Measurements from ENCODE around the gene SLC10A7. TPM values are rescaled to one million over a fixed set of nuclear protein-coding genes. Genes with fewer than 3 reads are reported as not detected.
A peak's percentile ranks its signal among the peaks of the same experiment; 100 is the strongest.

Gene SLC10A7
- total RNA-seq, 1 experiment from 2014 or later = 3.9 TPM

DNA sequence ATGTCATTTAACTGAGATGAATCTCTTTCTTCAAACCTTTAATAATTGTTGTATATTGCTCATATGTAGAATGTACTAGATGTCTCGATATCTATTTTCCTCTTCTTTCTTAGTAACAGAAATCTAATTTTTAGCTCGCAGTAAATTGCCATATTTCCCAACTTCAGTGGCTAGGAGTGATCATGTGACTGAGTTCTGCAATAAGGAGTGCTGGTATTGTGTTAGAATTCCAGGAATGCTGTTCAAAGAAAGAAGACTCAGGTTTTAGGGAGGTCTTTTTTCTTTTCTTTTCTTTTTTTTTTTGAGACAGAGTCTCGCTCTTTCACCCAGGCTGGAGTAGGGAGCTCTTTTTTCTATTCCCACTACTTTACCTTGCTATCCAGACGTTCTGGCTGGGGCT, 81.7 kb downstream of the SLC10A7 start:
- Histone ChIP-seq H2BK15ac (ENCODE audit: low read depth, low read length) (no peak overlapping the region), H3K18ac (ENCODE audit: insufficient read length, low read depth, low read length) (no peak overlapping the region), H2BK20ac (ENCODE audit: low read depth, low read length, poor library complexity, severe bottlenecking) (no peak overlapping the region), H3K23ac (ENCODE audit: insufficient read length, low read depth, low read length) (no peak overlapping the region), H2AFZ (ENCODE audit: low read length) (no peak overlapping the region), H3K79me1 (ENCODE audit: insufficient read depth, low read depth, low read length, poor library complexity, severe bottlenecking) (no peaks in the 10 kb centered on the region), H4K8ac (replicated peaks; ENCODE audit: insufficient read length, low read depth, low read length) (no peak overlapping the region), H3K23me2 (ENCODE audit: insufficient read length, low read depth, low read length, poor library complexity, severe bottlenecking) (no peaks in the 10 kb centered on the region), H3K9me3 (ENCODE audit: control insufficient read depth, low read depth, low read length) (no peaks in the 10 kb centered on the region), H3K9ac (ENCODE audit: extremely low read depth, insufficient read length, low read length) (no peak overlapping the region), H3K4me2 (ENCODE audit: insufficient read depth, insufficient read length, low read length) (no peak overlapping the region), H3K27ac (ENCODE audit: insufficient read length, low read depth, low read length) (no peak overlapping the region), H3K4me1 (ENCODE audit: insufficient read depth, low read length) (no peaks in the 10 kb centered on the region; the same call in 1 of the 2 replicates), H3K79me2 (ENCODE audit: insufficient read depth, low read length) (no peaks in the 10 kb centered on the region), H4K20me1 (ENCODE audit: control insufficient read depth, insufficient read depth, insufficient read length) (no peaks in the 10 kb centered on the region), H4K5ac (ENCODE audit: insufficient read length, low read depth, low read length) (no peak overlapping the region), H4K91ac (ENCODE audit: insufficient read length, low read depth, low read length) (no peak overlapping the region), H3K56ac (ENCODE audit: insufficient read length, low read depth, low read length) (no peak overlapping the region), H2BK120ac (ENCODE audit: low read depth, low read length, poor library complexity, severe bottlenecking) (no peak overlapping the region), H3K4ac (ENCODE audit: low read depth, low read length) (no peak overlapping the region), H3T11ph (ENCODE audit: low read length) (no peak overlapping the region), H2BK12ac (ENCODE audit: insufficient read length, low read depth, low read length) (no peak overlapping the region), H3K27me3 (ENCODE audit: insufficient read depth, low read length) (no peaks in the 10 kb centered on the region), H2AK5ac (ENCODE audit: insufficient read length, low read length) (no peak overlapping the region), H3K14ac (ENCODE audit: insufficient read depth, low read length) (no peak overlapping the region), H2BK5ac (ENCODE audit: insufficient read length, low read length) (no peak overlapping the region)
- no peaks in the 10 kb centered on the region for H3K9me3 Mint-ChIP-seq
- peaks cover 8 to 9% of the 10 kb centered on the region in 2 experiments; a peak in 3 of 4 replicates for H3K4me1 Mint-ChIP-seq
- TF ChIP-seq, protein P1, sequence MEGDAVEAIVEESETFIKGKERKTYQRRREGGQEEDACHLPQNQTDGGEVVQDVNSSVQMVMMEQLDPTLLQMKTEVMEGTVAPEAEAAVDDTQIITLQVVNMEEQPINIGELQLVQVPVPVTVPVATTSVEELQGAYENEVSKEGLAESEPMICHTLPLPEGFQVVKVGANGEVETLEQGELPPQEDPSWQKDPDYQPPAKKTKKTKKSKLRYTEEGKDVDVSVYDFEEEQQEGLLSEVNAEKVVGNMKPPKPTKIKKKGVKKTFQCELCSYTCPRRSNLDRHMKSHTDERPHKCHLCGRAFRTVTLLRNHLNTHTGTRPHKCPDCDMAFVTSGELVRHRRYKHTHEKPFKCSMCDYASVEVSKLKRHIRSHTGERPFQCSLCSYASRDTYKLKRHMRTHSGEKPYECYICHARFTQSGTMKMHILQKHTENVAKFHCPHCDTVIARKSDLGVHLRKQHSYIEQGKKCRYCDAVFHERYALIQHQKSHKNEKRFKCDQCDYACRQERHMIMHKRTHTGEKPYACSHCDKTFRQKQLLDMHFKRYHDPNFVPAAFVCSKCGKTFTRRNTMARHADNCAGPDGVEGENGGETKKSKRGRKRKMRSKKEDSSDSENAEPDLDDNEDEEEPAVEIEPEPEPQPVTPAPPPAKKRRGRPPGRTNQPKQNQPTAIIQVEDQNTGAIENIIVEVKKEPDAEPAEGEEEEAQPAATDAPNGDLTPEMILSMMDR (conservative IDR thresholded peaks at IDR 0.05) = no peak
- no peaks in the 10 kb centered on the region for H3K27me3 Mint-ChIP-seq (ENCODE audit: low read depth)
- peak overlapping the region in 1 of 3 experiments; percentile 0; a peak in 2 of 7 replicates for H3K27ac Mint-ChIP-seq
- no peak overlapping the region for H3K4me3 Mint-ChIP-seq
- no CpG with 5 or more reads among the region's 4 CpGs for WGBS (ENCODE audit: extremely low coverage, insufficient read length, low lambda C conversion rate)
- DNase-seq = no peak
- H3K36me3 Mint-ChIP-seq (ENCODE audit: insufficient read depth in 1 of 3, low read depth in 3 of 3) = no peaks in the 10 kb centered on the region
